K562 (cell line): ENCODE results near the gene TMEM107. TPM values are rescaled to one million over a fixed set of nuclear protein-coding genes. Genes with fewer than 3 reads are reported as not detected.

Experiments
- ARID4B ChIP-seq: sonication (generic); formaldehyde crosslinking; IDR thresholded peaks from 2 replicates; pipeline ENCODE4 v1.8.0; 2022; ENCODE audit warnings: mild to moderate bottlenecking, missing genetic modification reagents
- BRD9 ChIP-seq: fragments of 450-650 bp; IDR thresholded peaks from 2 replicates; pipeline ENCODE4 v1.6.1; 2018; ENCODE audit warnings: low read depth; ENCODE audit not compliant: partially characterized antibody
- CBX8 ChIP-seq: fragments of 200-600 bp; sonication (generic); IDR thresholded peaks from 2 replicates; pipeline ENCODE4 v1.6.1; 2012; ENCODE audit warnings: borderline replicate concordance, mixed run types, low read depth, mild to moderate bottlenecking, moderate library complexity, mixed read lengths, low read length, control low read depth, inconsistent platforms; ENCODE audit not compliant: poor library complexity, severe bottlenecking; ENCODE audit errors: extremely low read depth
- ELF1 ChIP-seq: fragments of 200-800 bp; sonication (Bioruptor generic); IDR thresholded peaks from 2 replicates; pipeline ENCODE4 v1.6.1; 2016; ENCODE audit warnings: missing genetic modification characterization, missing compliant biosample characterization
- ETV1 ChIP-seq: fragments of 450-650 bp; conservative IDR thresholded peaks from 2 replicates; pipeline ENCODE4 v1.6.1; 2016; ENCODE audit warnings: missing genetic modification characterization, control low read depth, low read depth, missing compliant biosample characterization
- HMG20A ChIP-seq: fragments of 450-650 bp; formaldehyde crosslinking; conservative IDR thresholded peaks from 2 replicates; pipeline ENCODE4 v1.4.0; 2020; ENCODE audit warnings: mild to moderate bottlenecking, mixed read lengths
- NCOR1 ChIP-seq: fragments of 450-650 bp; IDR thresholded peaks from 2 replicates; pipeline ENCODE4 v1.6.1; 2016; ENCODE audit warnings: mild to moderate bottlenecking, moderate library complexity
- NFE2 ChIP-seq: IDR thresholded peaks from 2 replicates; pipeline ENCODE4 v1.6.1; 2014; ENCODE audit warnings: antibody characterized with exemption, low read depth
- PHF21A ChIP-seq: fragments of 450-650 bp; IDR thresholded peaks from 2 replicates; pipeline ENCODE4 v1.6.1; 2017; ENCODE audit warnings: low read depth, borderline replicate concordance
- POLR2G ChIP-seq: fragments of 200-400 bp; formaldehyde crosslinking; IDR thresholded peaks from 2 replicates; pipeline ENCODE4 v1.6.1; 2017; ENCODE audit warnings: low read depth, mild to moderate bottlenecking, antibody characterized with exemption, low read length, moderate library complexity
- SMAD3 ChIP-seq: fragments of 450-650 bp; formaldehyde crosslinking; conservative IDR thresholded peaks from 2 replicates; pipeline ENCODE4 v1.4.0; 2020; ENCODE audit warnings: mild to moderate bottlenecking
- TCF3 ChIP-seq: sonication (generic); formaldehyde crosslinking; IDR thresholded peaks from 2 replicates; pipeline ENCODE4 v1.4.0; 2020; ENCODE audit warnings: mild to moderate bottlenecking, missing genetic modification reagents
- ZNF197 ChIP-seq: fragments of 200-800 bp; sonication (Bioruptor generic); IDR thresholded peaks from 2 replicates; pipeline ENCODE4 v1.6.1; 2016; ENCODE audit warnings: low read depth, missing genetic modification characterization, missing compliant biosample characterization
- ZNF507 ChIP-seq: conservative IDR thresholded peaks from 2 replicates; pipeline ENCODE4 v1.6.1; 2017; ENCODE audit warnings: missing genetic modification characterization, missing compliant biosample characterization
- ZNF586 ChIP-seq: fragments of 450-650 bp; formaldehyde crosslinking; conservative IDR thresholded peaks from 2 replicates; pipeline ENCODE4 v1.4.0; 2020; ENCODE audit warnings: mild to moderate bottlenecking, moderate library complexity
- ZNF717 ChIP-seq: fragments of 250-450 bp; sonication (Bioruptor Pico); IDR thresholded peaks from 2 replicates; pipeline ENCODE4 v1.5.0; 2021
- polyA plus RNA-seq, 8 experiments: library from polyadenylated mRNA; depleted of rRNA in 4 of 8; stranded (reverse) in 5 of 8; unstranded in 3 of 8; fragments of >200 nt; fragmentation: Nextera tagmentation in 2 of 8; fragmentation: Illumina TruSeq in 1 of 8; extraction: Ambion mirVana in 2 of 8; extraction: Trizol in 1 of 8; gene quantifications; 2 replicates each; pipeline versions ENCODE4 v1.2.1 to v1.2.3, GENCODE V29; 2011 to 2014; ENCODE audit warnings: inconsistent platforms in 1 of 8, missing spikeins in 1 of 8
- total RNA-seq, 7 experiments: library from RNA; depleted of rRNA in 6 of 7; stranded (reverse); fragments of >200 nt in 6 of 7; fragmentation: Illumina TruSeq in 2 of 7; extraction: Trizol in 2 of 7; gene quantifications; 2 replicates each; pipeline versions ENCODE4 v1.2.1 to v1.2.3, GENCODE V29; 2011 to 2021; ENCODE audit warnings: low replicate concordance in 1 of 7
- TF ChIP-seq, protein P1 (sequence below): sonication (generic); formaldehyde crosslinking; IDR thresholded peaks from 2 replicates; pipeline ENCODE4 v1.8.0; 2022; ENCODE audit warnings: missing genetic modification reagents, mild to moderate bottlenecking, borderline replicate concordance
- TF ChIP-seq, protein P2 (sequence below): fragments of 250-450 bp; sonication (Bioruptor Pico); IDR thresholded peaks from 2 replicates; pipeline ENCODE4 v1.5.0; 2021; ENCODE audit warnings: mild to moderate bottlenecking, borderline replicate concordance
- TF ChIP-seq, protein P3 (sequence below): IDR thresholded peaks from 2 replicates; pipeline ENCODE4 v1.6.1; 2014; ENCODE audit warnings: antibody characterized with exemption

TMEM107 gene
- total and polyA plus RNA-seq, 9 of the 15 experiments (the other 6 are each of a cell fraction or from before 2014, with no cell fraction given) = 7.1 to 26.2 (median 16.9) TPM

- TF ChIP-seq, protein P1, sequence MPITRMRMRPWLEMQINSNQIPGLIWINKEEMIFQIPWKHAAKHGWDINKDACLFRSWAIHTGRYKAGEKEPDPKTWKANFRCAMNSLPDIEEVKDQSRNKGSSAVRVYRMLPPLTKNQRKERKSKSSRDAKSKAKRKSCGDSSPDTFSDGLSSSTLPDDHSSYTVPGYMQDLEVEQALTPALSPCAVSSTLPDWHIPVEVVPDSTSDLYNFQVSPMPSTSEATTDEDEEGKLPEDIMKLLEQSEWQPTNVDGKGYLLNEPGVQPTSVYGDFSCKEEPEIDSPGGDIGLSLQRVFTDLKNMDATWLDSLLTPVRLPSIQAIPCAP (CRISPR knock-in tag) = no peak
- no peak for TF ChIP-seq ZNF197 (CRISPR knock-in tag)
- TF ChIP-seq, protein P2, sequence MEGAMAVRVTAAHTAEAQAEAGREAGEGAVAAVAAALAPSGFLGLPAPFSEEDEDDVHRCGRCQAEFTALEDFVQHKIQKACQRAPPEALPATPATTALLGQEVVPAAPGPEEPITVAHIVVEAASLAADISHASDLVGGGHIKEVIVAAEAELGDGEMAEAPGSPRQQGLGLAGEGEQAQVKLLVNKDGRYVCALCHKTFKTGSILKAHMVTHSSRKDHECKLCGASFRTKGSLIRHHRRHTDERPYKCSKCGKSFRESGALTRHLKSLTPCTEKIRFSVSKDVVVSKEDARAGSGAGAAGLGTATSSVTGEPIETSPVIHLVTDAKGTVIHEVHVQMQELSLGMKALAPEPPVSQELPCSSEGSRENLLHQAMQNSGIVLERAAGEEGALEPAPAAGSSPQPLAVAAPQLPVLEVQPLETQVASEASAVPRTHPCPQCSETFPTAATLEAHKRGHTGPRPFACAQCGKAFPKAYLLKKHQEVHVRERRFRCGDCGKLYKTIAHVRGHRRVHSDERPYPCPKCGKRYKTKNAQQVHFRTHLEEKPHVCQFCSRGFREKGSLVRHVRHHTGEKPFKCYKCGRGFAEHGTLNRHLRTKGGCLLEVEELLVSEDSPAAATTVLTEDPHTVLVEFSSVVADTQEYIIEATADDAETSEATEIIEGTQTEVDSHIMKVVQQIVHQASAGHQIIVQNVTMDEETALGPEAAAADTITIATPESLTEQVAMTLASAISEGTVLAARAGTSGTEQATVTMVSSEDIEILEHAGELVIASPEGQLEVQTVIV (CRISPR knock-in tag) = no peak
- no peak for TF ChIP-seq ZNF717 (CRISPR knock-in tag)
- TF ChIP-seq PHF21A = no peak
- no peak for TF ChIP-seq ELF1 (tag)
- TF ChIP-seq, protein P3, sequence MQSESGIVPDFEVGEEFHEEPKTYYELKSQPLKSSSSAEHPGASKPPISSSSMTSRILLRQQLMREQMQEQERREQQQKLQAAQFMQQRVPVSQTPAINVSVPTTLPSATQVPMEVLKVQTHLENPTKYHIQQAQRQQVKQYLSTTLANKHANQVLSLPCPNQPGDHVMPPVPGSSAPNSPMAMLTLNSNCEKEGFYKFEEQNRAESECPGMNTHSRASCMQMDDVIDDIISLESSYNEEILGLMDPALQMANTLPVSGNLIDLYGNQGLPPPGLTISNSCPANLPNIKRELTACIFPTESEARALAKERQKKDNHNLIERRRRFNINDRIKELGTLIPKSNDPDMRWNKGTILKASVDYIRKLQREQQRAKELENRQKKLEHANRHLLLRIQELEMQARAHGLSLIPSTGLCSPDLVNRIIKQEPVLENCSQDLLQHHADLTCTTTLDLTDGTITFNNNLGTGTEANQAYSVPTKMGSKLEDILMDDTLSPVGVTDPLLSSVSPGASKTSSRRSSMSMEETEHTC = no peak
- TF ChIP-seq HMG20A (CRISPR knock-in tag) = no peak
- TF ChIP-seq POLR2G = peak; percentile 37; the same call in 1 of the 2 replicates
- TF ChIP-seq NCOR1 = no peak
- no peak for TF ChIP-seq ARID4B (CRISPR knock-in tag)
- 0 out of 2 replicates have a peak, but pooled peaks have one; percentile 37 for TF ChIP-seq TCF3 (CRISPR knock-in tag)
- TF ChIP-seq ZNF586 (CRISPR knock-in tag) = no peak
- peak; percentile 85 for TF ChIP-seq BRD9
- TF ChIP-seq NFE2 = no peak
- TF ChIP-seq CBX8 = no peak
- TF ChIP-seq ZNF507 (tag) = no peak
- 0 out of 2 replicates have a peak, but pooled peaks have one; percentile 32 for TF ChIP-seq SMAD3 (CRISPR knock-in tag)
- no peak for TF ChIP-seq ETV1
Observed at GRCh38 chr17:8187517-8188262, 11.5 kb upstream of the TMEM107 start (continued).
